Dendritic cell treated with granulocyte-macrophage colony-stimulating factor and Interleukin-4, amounts not matched to agents 40 ng/mL and 50 ng/mL, for 4 days (primary cell): ENCODE data around the gene CDC16.

Experiments
- H3K27ac Mint-ChIP-seq: one replicate; pipeline ENCODE4 v1.8.0; 2022; ENCODE audit warnings: mild to moderate bottlenecking, mixed read lengths
- H3K27me3 Mint-ChIP-seq: one replicate; pipeline ENCODE4 v1.8.0; 2022; ENCODE audit warnings: mild to moderate bottlenecking, mixed read lengths
- H3K36me3 Mint-ChIP-seq: one replicate; pipeline ENCODE4 v1.8.0; 2022; ENCODE audit warnings: low read depth, mixed read lengths
- H3K4me1 Mint-ChIP-seq: one replicate; pipeline ENCODE4 v1.8.0; 2022; ENCODE audit warnings: low read depth, mixed read lengths
- H3K4me3 Mint-ChIP-seq: one replicate; pipeline ENCODE4 v1.8.0; 2022; ENCODE audit warnings: mild to moderate bottlenecking, moderate library complexity, mixed read lengths
- H3K9me3 Mint-ChIP-seq: one replicate; pipeline ENCODE4 v1.8.0; 2022; ENCODE audit warnings: mixed read lengths
- intact Hi-C: fragments of 100-400 bp; cut with micrococcal nuclease; formaldehyde crosslinking; loops from one replicate; pipeline ENCODE4 v1.15.0; 2022

The CDC16 gene

GRCh38 chr13:114212158-114212495 is 22.6 kb upstream of the CDC16 start:
- peaks cover 11% of the 10 kb centered on the region for H3K4me1 Mint-ChIP-seq
- peaks cover 28% of the 10 kb centered on the region for H3K27me3 Mint-ChIP-seq
- no peaks in the 10 kb centered on the region for H3K36me3 Mint-ChIP-seq
- H3K4me3 Mint-ChIP-seq, result no peak overlapping the region
- intact Hi-C loops, result no loop called here
- no peak overlapping the region for H3K27ac Mint-ChIP-seq
- H3K9me3 Mint-ChIP-seq, result no peaks in the 10 kb centered on the region

DNA sequence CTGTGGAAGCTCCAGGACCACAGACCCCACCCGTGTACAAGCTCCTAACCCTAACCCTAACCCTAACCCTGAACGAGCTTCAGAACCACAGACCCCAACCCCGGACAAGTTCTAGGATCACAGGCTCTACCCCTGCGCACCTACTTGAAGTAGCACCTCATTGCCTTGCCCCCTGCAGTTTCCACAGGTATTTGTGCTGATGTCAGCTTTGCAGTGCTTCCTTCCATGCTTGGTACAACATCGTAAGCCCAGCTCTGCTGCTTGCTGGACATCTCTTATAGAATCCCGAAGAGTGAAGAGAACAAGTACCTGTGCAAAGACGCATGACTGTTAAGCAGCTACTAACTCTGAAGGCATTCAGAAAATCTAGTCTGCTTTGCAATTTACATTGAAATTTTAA is 20.7 kb upstream of the CDC16 start:
- intact Hi-C loops, result no loop called here
- H3K4me3 Mint-ChIP-seq, result no peak overlapping the region
- peaks cover 28% of the 10 kb centered on the region for H3K27me3 Mint-ChIP-seq
- no peaks in the 10 kb centered on the region for H3K9me3 Mint-ChIP-seq
- no peaks in the 10 kb centered on the region for H3K36me3 Mint-ChIP-seq
- H3K27ac Mint-ChIP-seq, result no peak overlapping the region
- peaks cover 11% of the 10 kb centered on the region for H3K4me1 Mint-ChIP-seq

DNA sequence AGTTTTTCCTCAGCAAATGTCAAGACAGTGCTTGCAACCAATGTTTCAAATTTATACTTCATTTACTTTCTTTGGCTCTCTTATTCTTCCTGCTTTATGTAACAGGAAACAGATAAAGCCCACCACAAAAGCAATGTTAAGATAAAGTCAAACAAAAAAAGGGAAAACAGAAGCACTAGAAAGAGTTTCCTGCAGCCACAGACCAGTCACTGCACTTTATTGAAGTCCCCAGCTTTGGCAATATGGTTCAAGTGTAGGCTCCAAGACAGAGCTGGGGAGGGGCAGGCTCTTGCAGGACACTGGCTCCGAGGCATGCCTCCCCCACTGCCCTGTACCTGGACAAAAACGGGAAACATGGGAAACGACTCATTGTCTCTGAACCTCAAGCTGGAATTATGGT is 15.3 kb upstream of the CDC16 start:
- intact Hi-C loops, result no loop called here
- Mint-ChIP-seq H3K4me3 (no peak overlapping the region), H3K27ac (no peak overlapping the region), H3K4me1 (peaks cover 19% of the 10 kb centered on the region), H3K36me3 (no peaks in the 10 kb centered on the region), H3K9me3 (no peaks in the 10 kb centered on the region), H3K27me3 (peaks cover 5% of the 10 kb centered on the region)

DNA sequence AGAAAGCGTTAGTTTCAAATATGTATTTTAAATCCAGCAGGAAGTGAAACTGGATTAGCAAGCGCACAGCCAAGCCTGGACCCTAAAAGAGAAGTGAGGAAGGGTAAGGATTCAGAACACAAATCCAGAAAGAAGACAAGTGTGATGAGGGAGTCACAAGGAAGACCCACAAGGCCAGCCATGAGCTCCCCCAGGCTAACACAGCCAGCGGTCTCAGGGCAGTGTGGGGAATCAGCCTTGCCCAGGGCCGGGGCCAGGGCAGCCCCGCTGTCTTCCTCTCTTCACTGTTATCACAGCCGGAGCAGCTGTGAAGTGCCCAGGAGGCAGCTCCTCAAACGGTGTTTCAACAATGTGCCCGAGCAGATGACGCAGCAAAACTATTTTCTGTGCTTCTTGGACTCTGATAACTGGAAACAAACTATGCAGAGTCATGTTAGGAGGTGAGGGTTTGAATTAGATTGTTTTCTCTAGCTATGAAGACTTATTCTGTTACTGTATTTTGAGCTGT is 12.2 kb upstream of the CDC16 start:
- intact Hi-C loops, result loop anchor here (5.0 kb wide), 1 partner anchor 105 kb away; no protein-coding TSS in a partner anchor
- Mint-ChIP-seq H3K36me3 (no peaks in the 10 kb centered on the region), H3K4me1 (peaks cover 26% of the 10 kb centered on the region), H3K27me3 (peaks cover 3% of the 10 kb centered on the region), H3K27ac (peak overlapping the region; percentile 90), H3K9me3 (no peaks in the 10 kb centered on the region), H3K4me3 (peak overlapping the region; percentile 17)

- intact Hi-C loops, result loop anchor here (5.0 kb wide), 1 partner anchor 107 kb away; no protein-coding TSS in a partner anchor
- H3K27ac Mint-ChIP-seq, result peak overlapping the region; percentile 50
- no peak overlapping the region for H3K4me3 Mint-ChIP-seq
- H3K9me3 Mint-ChIP-seq, result no peaks in the 10 kb centered on the region
- peaks cover 27% of the 10 kb centered on the region for H3K4me1 Mint-ChIP-seq
- no peaks in the 10 kb centered on the region for H3K36me3 Mint-ChIP-seq
- H3K27me3 Mint-ChIP-seq, result peaks cover 5% of the 10 kb centered on the region
Measured at GRCh38 chr13:114224201-114224600, 10.5 kb upstream of the CDC16 start.

DNA sequence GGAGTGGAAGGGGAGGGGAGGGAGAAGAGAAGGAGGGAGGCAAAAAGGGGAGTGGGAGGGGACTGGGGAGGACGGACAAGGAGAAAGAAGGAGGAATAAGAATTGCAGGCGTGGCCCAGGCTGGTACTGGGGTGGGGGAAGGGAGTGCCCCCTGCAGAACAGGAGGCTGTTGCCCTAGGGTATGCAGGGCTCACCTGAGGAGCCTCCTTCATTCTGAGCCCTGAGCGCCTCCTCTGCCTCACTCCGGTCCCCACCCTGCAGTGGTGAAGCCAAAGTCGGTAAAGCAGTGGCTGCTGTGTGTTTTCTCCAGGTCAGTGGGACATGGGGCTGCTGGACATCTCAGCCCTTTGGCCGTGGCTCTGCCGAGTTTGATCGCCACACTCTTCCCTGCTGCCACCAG is 9.1 kb upstream of the CDC16 start:
- peaks cover 6% of the 10 kb centered on the region for H3K27me3 Mint-ChIP-seq
- peaks cover 41% of the 10 kb centered on the region for H3K4me1 Mint-ChIP-seq
- H3K36me3 Mint-ChIP-seq, result no peaks in the 10 kb centered on the region
- no peak overlapping the region for H3K4me3 Mint-ChIP-seq
- peak overlapping the region; percentile 83 for H3K27ac Mint-ChIP-seq
- H3K9me3 Mint-ChIP-seq, result no peaks in the 10 kb centered on the region
- intact Hi-C loops, result loop anchor here (1.0 to 5.0 kb wide), 3 partner anchors 93 to 408 kb away; partner anchors contain the start of gene RASA3

DNA sequence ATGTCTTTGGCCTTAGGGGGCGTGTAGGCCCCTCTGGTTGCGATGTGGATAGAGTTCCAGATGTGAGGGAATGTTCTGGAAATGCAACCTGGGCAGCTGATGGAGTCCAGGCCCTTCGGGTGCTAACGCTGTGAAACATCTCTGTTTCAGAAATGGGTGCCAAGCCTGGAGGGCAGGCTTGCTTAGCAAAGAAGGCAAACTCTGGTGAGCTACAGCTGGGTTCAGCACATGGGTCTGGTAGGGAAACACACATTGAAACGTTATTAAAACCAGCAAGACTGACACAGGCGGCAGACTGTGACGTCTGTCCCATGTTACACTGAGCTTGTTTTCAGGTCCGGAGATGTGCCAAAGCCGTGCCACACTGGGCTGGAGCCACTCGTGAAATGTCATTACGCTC is 8.6 kb upstream of the CDC16 start:
- Mint-ChIP-seq H3K4me1 (peaks cover 43% of the 10 kb centered on the region), H3K36me3 (no peaks in the 10 kb centered on the region), H3K27ac (no peak overlapping the region), H3K4me3 (no peak overlapping the region), H3K27me3 (peaks cover 9% of the 10 kb centered on the region), H3K9me3 (no peaks in the 10 kb centered on the region)
- intact Hi-C loops, result loop anchor here (1.0 to 5.0 kb wide), 3 partner anchors 94 to 409 kb away; partner anchors contain the start of gene RASA3

DNA sequence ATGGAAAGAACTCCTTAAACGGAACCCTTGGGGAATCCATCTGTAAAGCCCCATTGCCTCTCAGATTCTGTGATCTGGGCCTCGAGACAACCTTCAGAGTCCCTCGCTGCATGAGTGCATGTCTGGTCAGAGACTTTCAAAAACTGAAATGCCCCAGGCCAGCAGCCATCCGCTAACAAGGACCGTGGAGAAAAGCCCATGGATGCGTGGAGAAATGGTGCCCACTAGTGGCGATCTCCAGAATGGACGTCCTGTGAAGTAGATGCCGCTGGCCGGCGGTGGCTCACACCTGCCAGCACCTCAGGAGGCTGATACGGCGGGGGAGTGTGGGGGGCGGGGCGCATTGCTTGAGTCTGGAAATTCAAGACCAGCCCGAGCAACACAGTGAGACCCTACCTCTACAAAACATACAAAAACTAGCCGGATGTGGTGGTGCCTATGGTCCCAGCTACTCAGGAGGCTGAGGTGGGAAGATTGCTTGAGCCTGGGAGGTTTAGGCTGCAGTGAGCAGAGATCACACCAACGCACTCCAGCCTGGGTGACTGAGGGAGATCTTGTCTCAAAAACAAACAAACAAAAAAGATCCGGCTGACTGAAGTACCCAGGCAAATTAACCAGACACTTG is 7.9 kb upstream of the CDC16 start:
- Mint-ChIP-seq H3K27ac (no peak overlapping the region), H3K9me3 (no peaks in the 10 kb centered on the region), H3K4me3 (no peak overlapping the region), H3K27me3 (peaks cover 10% of the 10 kb centered on the region), H3K36me3 (no peaks in the 10 kb centered on the region), H3K4me1 (peaks cover 37% of the 10 kb centered on the region)
- intact Hi-C loops, result loop anchor here (1.0 to 5.0 kb wide), 3 partner anchors 95 to 410 kb away; partner anchors contain the start of gene RASA3

GRCh38 chr13:114227528-114227927 is 7.2 kb upstream of the CDC16 start:
- Mint-ChIP-seq H3K27me3 (peaks cover 14% of the 10 kb centered on the region), H3K36me3 (no peaks in the 10 kb centered on the region), H3K27ac (peak overlapping the region; percentile 42), H3K4me1 (peaks cover 30% of the 10 kb centered on the region), H3K4me3 (no peak overlapping the region), H3K9me3 (no peaks in the 10 kb centered on the region)
- intact Hi-C loops, result loop anchor here (5.0 kb wide), 1 partner anchor 95 kb away; the partner anchor contains the start of gene RASA3

DNA sequence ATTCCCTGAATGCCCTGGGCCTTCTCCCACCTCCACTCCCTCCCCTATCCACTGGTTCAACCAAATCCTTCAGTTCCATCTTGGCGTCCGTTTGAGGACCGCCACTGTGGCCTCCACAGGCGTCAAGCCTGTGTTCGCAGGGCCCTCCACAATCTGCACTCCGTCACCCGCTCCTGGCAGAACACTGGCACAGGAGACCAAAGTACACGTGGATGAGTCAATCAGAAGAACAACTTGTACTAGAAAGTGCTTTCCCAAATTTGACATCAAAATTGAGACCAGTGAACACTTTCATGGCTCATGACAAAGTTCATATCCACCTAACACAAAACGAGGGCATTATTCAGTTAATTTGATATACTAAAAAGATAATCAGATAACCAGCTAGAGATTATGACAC is 6.5 kb upstream of the CDC16 start:
- H3K36me3 Mint-ChIP-seq, result no peaks in the 10 kb centered on the region
- no peak overlapping the region for H3K4me3 Mint-ChIP-seq
- no peaks in the 10 kb centered on the region for H3K9me3 Mint-ChIP-seq
- H3K4me1 Mint-ChIP-seq, result peaks cover 24% of the 10 kb centered on the region
- peaks cover 14% of the 10 kb centered on the region for H3K27me3 Mint-ChIP-seq
- no peak overlapping the region for H3K27ac Mint-ChIP-seq
- intact Hi-C loops, result loop anchor here (5.0 kb wide), 1 partner anchor 96 kb away; the partner anchor contains the start of gene RASA3

DNA sequence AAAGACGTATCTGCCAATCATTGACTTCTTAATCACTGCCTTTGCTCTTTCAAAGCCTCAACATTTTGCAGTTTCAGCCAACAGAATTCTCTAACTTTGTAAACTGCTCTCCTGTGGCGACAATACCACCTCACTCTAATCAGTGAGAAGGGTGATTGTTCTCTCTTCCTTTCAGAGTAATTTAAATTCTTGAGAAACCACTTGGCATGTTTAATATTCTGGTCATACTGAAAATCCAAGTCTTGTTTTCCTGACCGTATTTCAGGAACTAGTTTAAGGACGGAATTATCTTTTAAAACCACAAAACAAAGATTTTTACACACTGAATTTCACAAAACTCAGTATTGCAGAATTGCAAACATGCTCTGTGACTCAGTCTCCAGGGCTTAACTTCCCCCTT is 5.2 kb upstream of the CDC16 start:
- intact Hi-C loops, result loop anchor here (5.0 kb wide), 1 partner anchor 97 kb away; the partner anchor contains the start of gene RASA3
- Mint-ChIP-seq H3K9me3 (no peaks in the 10 kb centered on the region), H3K27ac (peak overlapping the region; percentile 16), H3K4me3 (no peak overlapping the region), H3K36me3 (no peaks in the 10 kb centered on the region), H3K4me1 (peaks cover 27% of the 10 kb centered on the region), H3K27me3 (peaks cover 14% of the 10 kb centered on the region)

DNA sequence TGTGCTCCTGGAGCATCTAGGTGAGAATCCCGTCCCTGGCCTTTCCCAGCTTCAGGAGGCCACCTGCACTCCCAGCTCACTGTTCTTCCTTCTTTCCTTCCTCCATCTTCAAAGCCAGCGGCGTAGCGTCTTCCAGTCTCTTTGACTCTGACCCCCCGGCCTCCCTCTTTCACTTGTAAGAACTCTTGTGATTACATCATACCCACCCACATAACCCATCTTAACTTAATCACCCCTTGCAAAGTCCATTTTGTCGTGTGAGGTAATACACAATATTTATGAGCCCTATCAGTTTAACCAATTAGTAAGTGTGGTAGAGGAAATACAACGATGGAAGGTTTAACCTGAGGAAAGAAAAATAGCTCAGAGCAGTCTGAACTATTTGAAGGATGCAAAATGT is 4.6 kb upstream of the CDC16 start:
- Mint-ChIP-seq H3K36me3 (peaks cover 2% of the 10 kb centered on the region), H3K27ac (peak overlapping the region; percentile 16), H3K9me3 (no peaks in the 10 kb centered on the region), H3K4me3 (no peak overlapping the region), H3K27me3 (peaks cover 13% of the 10 kb centered on the region), H3K4me1 (peaks cover 24% of the 10 kb centered on the region)
- intact Hi-C loops, result no loop called here

- Mint-ChIP-seq H3K9me3 (no peaks in the 10 kb centered on the region), H3K36me3 (peaks cover 6% of the 10 kb centered on the region), H3K27ac (no peak overlapping the region), H3K4me1 (peaks cover 26% of the 10 kb centered on the region), H3K27me3 (peaks cover 13% of the 10 kb centered on the region), H3K4me3 (no peak overlapping the region)
- intact Hi-C loops, result no loop called here
Measured at GRCh38 chr13:114230575-114230974, 4.1 kb upstream of the CDC16 start.

DNA sequence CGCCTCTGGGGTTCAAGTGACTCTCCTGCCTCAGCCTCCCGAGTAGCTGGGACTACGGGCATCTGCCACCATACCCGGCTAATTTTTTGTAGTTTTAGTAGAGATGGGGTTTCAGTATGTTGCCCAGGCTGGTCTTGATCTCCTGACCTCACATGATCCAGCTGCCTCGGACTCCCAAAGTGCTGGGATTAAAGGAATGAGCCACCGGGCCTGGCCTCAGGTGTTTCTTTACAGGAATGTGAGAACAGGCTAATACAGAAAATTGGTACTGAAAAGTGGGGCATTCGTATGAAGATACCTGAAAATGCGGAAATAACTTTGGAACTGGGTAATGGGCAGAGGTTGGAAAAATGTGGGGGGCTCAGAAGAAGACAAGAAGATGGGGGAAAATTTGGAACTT is 2.8 kb upstream of the CDC16 start:
- Mint-ChIP-seq H3K9me3 (no peaks in the 10 kb centered on the region), H3K27me3 (peaks cover 13% of the 10 kb centered on the region), H3K36me3 (peaks cover 10% of the 10 kb centered on the region), H3K4me3 (no peak overlapping the region), H3K4me1 (peaks cover 32% of the 10 kb centered on the region), H3K27ac (peak overlapping the region; percentile 46)
- intact Hi-C loops, result no loop called here

DNA sequence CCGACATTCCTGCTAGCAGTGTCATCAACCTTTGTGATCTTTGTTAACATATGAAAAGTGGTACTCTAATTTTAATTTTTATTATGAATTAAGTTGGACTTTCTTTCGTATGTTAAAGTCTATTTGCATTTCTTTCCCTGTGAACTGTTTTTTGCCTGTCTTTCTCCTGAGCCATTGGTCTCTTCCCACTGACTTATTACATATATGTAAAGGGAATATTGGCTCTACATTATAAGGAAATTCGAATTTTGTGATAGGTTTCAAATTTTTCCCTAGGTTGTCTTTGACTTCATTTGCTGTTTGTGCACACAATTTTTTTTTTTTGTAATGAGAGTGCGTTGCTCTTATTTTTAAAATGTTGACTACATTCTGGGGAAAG is 442 bp upstream of the CDC16 start:
- intact Hi-C loops, result no loop called here
- H3K36me3 Mint-ChIP-seq, result peaks cover 34% of the 10 kb centered on the region
- peak overlapping the region; percentile 87 for H3K27ac Mint-ChIP-seq
- no peaks in the 10 kb centered on the region for H3K9me3 Mint-ChIP-seq
- H3K27me3 Mint-ChIP-seq, result peaks cover 9% of the 10 kb centered on the region
- peaks cover 36% of the 10 kb centered on the region for H3K4me1 Mint-ChIP-seq
- peak overlapping the region; percentile 88 for H3K4me3 Mint-ChIP-seq
